HT-29 (cell line): ENCODE results near the gene PSAPL1. TPM values are rescaled to one million over a fixed set of nuclear protein-coding genes. Genes with fewer than 3 reads are reported as not detected.

ENCODE experiments used
- DNase-seq: peaks from one replicate; pipeline ENCODE4 v3.0.0-alpha.2; 2015; ENCODE audit warnings: low spot score
- small RNA-seq: library from RNA; depleted of rRNA; stranded (forward); fragments of <200 nt; gene quantifications from one replicate; pipeline ENCODE3, GENCODE V24; 2014
- total RNA-seq: library from RNA; depleted of rRNA; stranded (reverse); fragments of >200 nt; shearing (Covaris generic); gene quantifications from 2 replicates; pipeline ENCODE4 v1.2.3, GENCODE V29; 2014; rRNA removed

The PSAPL1 gene
- total RNA-seq, 1 experiment from 2014 or later, result not detected

- DNase-seq, result no peak
Observed at GRCh38 chr4:7383266-7383665, 51.5 kb downstream of the PSAPL1 start.

- DNase-seq, result no peak
Observed at GRCh38 chr4:7382634-7383014, 52.1 kb downstream of the PSAPL1 start.

- DNase-seq, result no peak
Observed at GRCh38 chr4:7381890-7382633, 52.7 kb downstream of the PSAPL1 start.

GRCh38 chr4:7381221-7381889 is 53.4 kb downstream of the PSAPL1 start:
- no peak for DNase-seq

Small RNA genes lying within 50 kb of the gene (small RNA-seq; reads per million reads assigned to genes)
- gene MIR4274, result not detected

Other genes with a start within 250 kb of the PSAPL1 start
- not detected in 2 replicates for gene SORCS2, start 242.4 kb downstream of the PSAPL1 start, total RNA-seq